Mucosa of rectum (tissue), 2 donors: ENCODE measurements around the gene IQCE.

Experiments
- H3K27ac ChIP-seq, 2 donors: one replicate each; pipeline ENCODE4 v1.7.0; 2013; ENCODE audit warnings: inconsistent platforms in 2 of 2, low read depth in 2 of 2, low read length in 2 of 2
- H3K27me3 ChIP-seq, 2 donors: one replicate each; pipeline ENCODE4 v1.7.0; 2013; ENCODE audit warnings: low read length in 2 of 2; ENCODE audit not compliant: control insufficient read depth in 2 of 2, insufficient read depth in 2 of 2
- H3K36me3 ChIP-seq, 2 donors: one replicate each; pipeline ENCODE4 v1.7.0; 2013; ENCODE audit warnings: low read length in 2 of 2; ENCODE audit not compliant: control insufficient read depth in 2 of 2, insufficient read depth in 2 of 2
- H3K4me1 ChIP-seq, 2 donors: one replicate each; pipeline ENCODE4 v1.7.0; 2013; ENCODE audit warnings: low read length in 2 of 2, mild to moderate bottlenecking in 1 of 2; ENCODE audit not compliant: control insufficient read depth in 2 of 2, insufficient read depth in 2 of 2
- H3K4me3 ChIP-seq, 2 donors: one replicate each; pipeline ENCODE4 v1.7.0; 2013; ENCODE audit warnings: low read length in 2 of 2
- H3K9ac ChIP-seq, 2 donors: one replicate each; pipeline ENCODE4 v1.7.0; 2013; ENCODE audit warnings: low read length in 2 of 2, low read depth in 1 of 2, mild to moderate bottlenecking in 1 of 2
- H3K9me3 ChIP-seq, 2 donors: one replicate each; pipeline ENCODE4 v1.7.0; 2013; ENCODE audit warnings: low read length in 2 of 2; ENCODE audit not compliant: control insufficient read depth in 2 of 2
- donor health status: healthy.
- donor health status: Normal muscosa, but diverticular disease.

The IQCE gene

DNA sequence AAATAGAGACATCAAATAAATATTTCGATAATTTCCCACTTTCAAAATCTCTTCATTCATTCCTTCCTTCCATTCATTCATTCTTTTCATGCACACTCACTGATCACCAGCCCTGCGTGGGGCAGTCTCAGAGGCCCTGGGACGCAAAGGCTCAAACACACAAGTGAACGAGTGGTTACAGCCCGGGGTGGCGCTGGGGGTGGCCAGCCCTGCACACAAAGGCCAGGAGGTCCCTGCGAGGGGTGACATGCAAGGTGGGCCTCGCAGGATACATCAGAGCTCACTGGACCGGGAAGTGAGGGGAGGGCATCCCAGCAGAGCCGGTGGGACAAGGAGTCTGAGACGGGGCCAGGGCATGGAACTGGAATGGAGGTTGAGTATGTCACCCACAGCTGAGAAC is 43.1 kb downstream of the IQCE start:
- Histone ChIP-seq H3K27ac (no peak overlapping the region), H3K9ac (no peak overlapping the region), H3K4me3 (no peak overlapping the region), H3K27me3 (no peaks in the 10 kb centered on the region), H3K4me1 (peaks cover 0 to 6% of the 10 kb centered on the region in 2 donors), H3K9me3 (no peaks in the 10 kb centered on the region), H3K36me3 (peaks cover 23 to 31% of the 10 kb centered on the region in 2 donors)

- no peaks in the 10 kb centered on the region for H3K27me3 ChIP-seq
- peaks cover 0 to 10% of the 10 kb centered on the region in 2 donors for H3K4me1 ChIP-seq
- H3K4me3 ChIP-seq: no peak overlapping the region
- H3K9me3 ChIP-seq: no peaks in the 10 kb centered on the region
- H3K36me3 ChIP-seq: peaks cover 17 to 31% of the 10 kb centered on the region in 2 donors
- no peak overlapping the region for H3K27ac ChIP-seq
- H3K9ac ChIP-seq: no peak overlapping the region
Measured at GRCh38 chr7:2602406-2603043, 43.7 kb downstream of the IQCE start.

- H3K36me3 ChIP-seq: peaks cover 9 to 33% of the 10 kb centered on the region in 2 donors
Measured at GRCh38 chr7:2603044-2603965, 44.5 kb downstream of the IQCE start.

GRCh38 chr7:2604608-2605174 is 45.9 kb downstream of the IQCE start:
- Histone ChIP-seq H3K9ac (no peak overlapping the region), H3K4me1 (peaks cover 4 to 14% of the 10 kb centered on the region in 2 donors), H3K36me3 (peaks cover 9 to 27% of the 10 kb centered on the region in 2 donors), H3K27ac (no peak overlapping the region), H3K4me3 (no peak overlapping the region), H3K9me3 (no peaks in the 10 kb centered on the region), H3K27me3 (no peaks in the 10 kb centered on the region)

More at GRCh38 chr7:2603044-2603965, 44.5 kb downstream of the IQCE start:
- no peak overlapping the region for H3K9ac ChIP-seq
- H3K4me3 ChIP-seq: no peak overlapping the region
- peaks cover 4 to 14% of the 10 kb centered on the region in 2 donors for H3K4me1 ChIP-seq
- H3K27ac ChIP-seq: no peak overlapping the region
- no peaks in the 10 kb centered on the region for H3K9me3 ChIP-seq
- H3K27me3 ChIP-seq: no peaks in the 10 kb centered on the region

GRCh38 chr7:2605608-2606538 is 47.1 kb downstream of the IQCE start:
- peak overlapping the region in 1 of 2 donors; percentile 44 for H3K9ac ChIP-seq
- no peaks in the 10 kb centered on the region for H3K9me3 ChIP-seq
- no peaks in the 10 kb centered on the region for H3K27me3 ChIP-seq
- peaks cover 4 to 14% of the 10 kb centered on the region in 2 donors for H3K4me1 ChIP-seq
- H3K4me3 ChIP-seq: no peak overlapping the region
- H3K36me3 ChIP-seq: peaks cover 3 to 21% of the 10 kb centered on the region in 2 donors
- no peak overlapping the region for H3K27ac ChIP-seq

DNA sequence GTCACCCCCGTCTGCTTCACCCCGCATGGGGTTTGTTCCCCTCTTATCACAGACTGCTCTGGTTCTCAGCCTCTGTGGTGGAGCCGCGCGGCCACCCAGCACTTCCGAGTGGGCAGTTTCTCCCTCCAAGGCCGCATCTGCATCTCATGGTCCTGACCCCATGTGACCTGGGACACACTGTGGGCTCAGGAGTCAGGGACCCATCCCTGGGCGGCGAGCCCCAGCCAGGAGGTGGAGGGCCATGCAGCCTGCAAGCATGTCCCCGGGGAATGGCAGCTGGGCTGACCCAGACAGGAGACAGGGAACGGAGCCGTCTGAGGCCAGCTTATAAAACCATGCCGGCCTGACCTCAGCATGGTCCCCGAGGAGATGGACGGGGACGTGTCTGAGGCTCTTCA is 47.8 kb downstream of the IQCE start:
- peak overlapping the region in 1 of 2 donors; percentile 44 for H3K9ac ChIP-seq
- peaks cover 0 to 15% of the 10 kb centered on the region in 2 donors for H3K36me3 ChIP-seq
- no peaks in the 10 kb centered on the region for H3K27me3 ChIP-seq

DNA sequence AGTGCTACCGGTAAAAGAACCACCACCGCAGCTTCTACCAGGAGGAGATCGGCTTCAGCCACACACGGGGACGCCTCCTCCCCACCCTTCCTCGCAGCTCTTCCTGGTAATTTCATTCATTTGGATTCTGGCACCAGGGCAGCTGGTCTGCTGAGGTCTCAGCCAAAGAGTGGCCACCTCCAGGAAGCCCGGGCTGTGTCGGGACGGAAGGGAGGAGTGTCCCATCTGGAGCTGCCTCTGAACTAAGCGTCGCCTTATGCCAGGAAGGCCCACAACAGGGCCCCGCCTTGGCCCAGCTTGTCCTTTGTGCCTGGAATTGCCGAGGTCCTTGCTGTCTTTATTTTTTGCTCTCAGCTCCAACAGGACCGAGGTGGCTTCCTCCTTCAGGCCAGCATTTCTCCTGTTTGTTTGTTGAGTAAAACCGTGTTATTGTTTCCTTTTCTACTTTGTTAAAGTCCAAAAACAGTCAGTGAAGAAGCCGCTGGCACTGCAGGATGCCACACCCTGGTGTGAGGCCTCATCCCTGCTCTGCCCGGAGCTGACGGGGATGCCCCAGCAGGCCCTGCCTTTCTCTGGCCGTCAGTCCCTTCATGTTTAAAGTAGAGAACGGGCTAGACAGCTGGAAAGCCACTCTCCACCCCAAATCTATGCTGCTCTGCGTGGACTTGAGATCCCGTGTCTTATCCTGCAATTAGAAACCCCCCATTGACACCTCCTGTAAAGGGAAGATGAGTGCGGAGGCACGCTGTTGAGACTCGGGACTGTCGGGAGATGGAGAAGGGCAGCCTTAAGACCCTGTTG is 48.5 kb downstream of the IQCE start:
- Histone ChIP-seq H3K9ac (peak overlapping the region in 1 of 2 donors; percentile 44), H3K27ac (peak overlapping the region; percentile 61 to 73), H3K9me3 (no peaks in the 10 kb centered on the region), H3K4me1 (peaks cover 4 to 14% of the 10 kb centered on the region in 2 donors), H3K36me3 (peaks cover 0 to 10% of the 10 kb centered on the region in 2 donors), H3K4me3 (peak overlapping the region in 1 of 2 donors; percentile 11), H3K27me3 (no peaks in the 10 kb centered on the region)

More for the DNA sequence above, 47.8 kb downstream of the IQCE start:
- Histone ChIP-seq H3K4me1 (peaks cover 4 to 14% of the 10 kb centered on the region in 2 donors), H3K4me3 (no peak overlapping the region), H3K9me3 (no peaks in the 10 kb centered on the region), H3K27ac (peak overlapping the region in 1 of 2 donors; percentile 73)

DNA sequence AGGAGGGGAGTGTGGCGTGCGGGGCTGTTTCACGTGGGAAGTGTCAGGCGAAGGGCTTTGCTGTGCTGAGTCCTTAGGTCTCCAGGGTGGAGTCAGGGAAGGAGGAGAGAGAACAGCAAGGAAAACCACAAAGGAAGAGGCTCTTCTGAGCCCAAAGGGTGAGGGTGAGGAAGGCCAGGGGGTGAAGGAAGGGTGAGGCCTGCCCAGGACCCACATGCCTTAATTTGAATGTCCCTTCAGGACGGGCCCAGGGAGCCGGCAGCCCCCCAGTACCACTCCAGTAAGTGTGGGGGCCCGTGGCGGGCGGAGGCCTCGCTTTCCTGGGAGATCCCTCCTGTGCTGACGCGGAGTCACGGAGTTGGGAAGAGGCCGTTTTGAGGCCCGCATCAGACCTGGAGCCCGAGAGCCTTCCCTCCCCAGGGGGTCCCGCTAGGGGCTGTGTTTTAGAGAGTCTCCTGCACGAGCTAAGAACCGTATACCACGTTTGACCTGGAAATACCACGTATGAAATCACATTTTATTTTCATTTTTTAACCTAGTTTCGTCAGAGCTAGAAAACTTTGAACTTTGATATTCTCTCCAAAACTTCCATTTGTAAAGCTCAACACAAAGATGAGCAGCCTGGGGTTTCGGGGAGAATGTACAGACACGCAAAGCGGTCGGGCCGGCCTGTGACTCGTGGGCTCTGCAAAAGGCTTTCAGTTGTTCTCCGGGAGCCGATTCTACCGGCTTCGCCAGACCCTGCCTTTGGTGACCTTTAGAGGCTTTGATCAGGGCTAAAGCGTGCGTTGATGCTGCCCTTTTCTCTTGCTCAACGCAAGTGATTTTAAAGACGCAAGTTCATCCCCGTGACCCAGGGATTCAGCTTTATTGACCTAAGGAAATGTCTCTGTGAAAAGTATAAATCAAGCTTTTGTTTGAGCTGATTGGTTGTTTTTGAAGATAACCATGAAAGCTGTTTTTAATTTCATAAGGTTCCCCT is 49.4 kb downstream of the IQCE start:
- Histone ChIP-seq H3K9me3 (no peaks in the 10 kb centered on the region), H3K36me3 (peaks cover 0 to 10% of the 10 kb centered on the region in 2 donors), H3K27ac (peak overlapping the region; percentile 61 to 73), H3K4me1 (peaks cover 4 to 14% of the 10 kb centered on the region in 2 donors), H3K4me3 (no peak overlapping the region), H3K27me3 (no peaks in the 10 kb centered on the region), H3K9ac (peak overlapping the region in 1 of 2 donors; percentile 35)
